K562 (cell line): ENCODE data around the gene UCHL5. TPM values are rescaled to one million over a fixed set of nuclear protein-coding genes. Genes with fewer than 3 reads are reported as not detected.

Source experiments
- EP400 ChIP-seq: fragments of 450-650 bp; IDR thresholded peaks from 2 replicates; pipeline ENCODE4 v1.6.1; 2017; ENCODE audit warnings: antibody characterized with exemption, mild to moderate bottlenecking, moderate library complexity
- ETV1 ChIP-seq: fragments of 450-650 bp; conservative IDR thresholded peaks from 2 replicates; pipeline ENCODE4 v1.6.1; 2016; ENCODE audit warnings: missing genetic modification characterization, control low read depth, low read depth, missing compliant biosample characterization
- KDM1A ChIP-seq, 2 experiments: fragments of 450-650 bp; IDR thresholded peaks; 2 replicates each; pipeline ENCODE4 v1.6.1; 2016; ENCODE audit warnings: mild to moderate bottlenecking in 2 of 2
- KLF16 ChIP-seq: IDR thresholded peaks from 2 replicates; pipeline ENCODE4 v1.6.1; 2016; ENCODE audit warnings: antibody characterized with exemption
- NR4A1 ChIP-seq, 2 experiments: fragments of 250-450 bp in 1 of 2; fragments of 450-650 bp in 1 of 2; sonication (Bioruptor Pico) in 1 of 2; IDR thresholded peaks; 2 replicates each; pipeline versions ENCODE4 v1.4.0 to v1.6.1; 2016 to 2020; ENCODE audit warnings: mild to moderate bottlenecking in 2 of 2, missing compliant biosample characterization in 1 of 2, missing genetic modification characterization in 1 of 2, moderate library complexity in 1 of 2
- ZNF143 ChIP-seq: sonication (generic); formaldehyde crosslinking; IDR thresholded peaks from 2 replicates; pipeline ENCODE4 v1.9.0; 2022; ENCODE audit warnings: mild to moderate bottlenecking, missing genetic modification reagents
- polyA plus RNA-seq, 8 experiments: library from polyadenylated mRNA; depleted of rRNA in 4 of 8; stranded (reverse) in 5 of 8; unstranded in 3 of 8; fragments of >200 nt; fragmentation: Nextera tagmentation in 2 of 8; fragmentation: Illumina TruSeq in 1 of 8; extraction: Ambion mirVana in 2 of 8; extraction: Trizol in 1 of 8; gene quantifications; 2 replicates each; pipeline versions ENCODE4 v1.2.1 to v1.2.3, GENCODE V29; 2011 to 2014; ENCODE audit warnings: inconsistent platforms in 1 of 8, missing spikeins in 1 of 8
- total RNA-seq, 7 experiments: library from RNA; depleted of rRNA in 6 of 7; stranded (reverse); fragments of >200 nt in 6 of 7; fragmentation: Illumina TruSeq in 2 of 7; extraction: Trizol in 2 of 7; gene quantifications; 2 replicates each; pipeline versions ENCODE4 v1.2.1 to v1.2.3, GENCODE V29; 2011 to 2021; ENCODE audit warnings: low replicate concordance in 1 of 7
- TF ChIP-seq, protein P1 (sequence below): fragments of 450-650 bp; IDR thresholded peaks from 2 replicates; pipeline ENCODE4 v1.6.1; 2017; ENCODE audit warnings: mild to moderate bottlenecking, moderate library complexity
- TF ChIP-seq, protein P2 (sequence below): fragments of 450-650 bp; IDR thresholded peaks from 2 replicates; pipeline ENCODE4 v1.6.1; 2017; ENCODE audit warnings: antibody characterized with exemption, mild to moderate bottlenecking
- TF ChIP-seq, protein P3 (sequence below): fragments of 200-400 bp; formaldehyde crosslinking; IDR thresholded peaks from 2 replicates; pipeline ENCODE4 v1.6.1; 2017; ENCODE audit warnings: mild to moderate bottlenecking, low read depth, low read length, moderate library complexity
- TF ChIP-seq, protein P4 (sequence below): fragments of 450-650 bp; formaldehyde crosslinking; IDR thresholded peaks from 2 replicates; pipeline ENCODE4 v1.4.0; 2022; ENCODE audit warnings: missing genetic modification characterization
- TF ChIP-seq, protein P5 (sequence below): sonication (generic); formaldehyde crosslinking; IDR thresholded peaks from 2 replicates; pipeline ENCODE4 v1.8.0; 2022; ENCODE audit warnings: missing genetic modification reagents, mild to moderate bottlenecking, borderline replicate concordance
- TF ChIP-seq, protein P6 (sequence below): sonication (generic); formaldehyde crosslinking; IDR thresholded peaks from 2 replicates; pipeline ENCODE4 v1.8.0; 2023; ENCODE audit warnings: mild to moderate bottlenecking, missing genetic modification reagents

Gene UCHL5
- total and polyA plus RNA-seq, 9 of the 15 experiments (the other 6 are each of a cell fraction or from before 2014, with no cell fraction given): 61.0 to 206 (median 122) TPM

DNA sequence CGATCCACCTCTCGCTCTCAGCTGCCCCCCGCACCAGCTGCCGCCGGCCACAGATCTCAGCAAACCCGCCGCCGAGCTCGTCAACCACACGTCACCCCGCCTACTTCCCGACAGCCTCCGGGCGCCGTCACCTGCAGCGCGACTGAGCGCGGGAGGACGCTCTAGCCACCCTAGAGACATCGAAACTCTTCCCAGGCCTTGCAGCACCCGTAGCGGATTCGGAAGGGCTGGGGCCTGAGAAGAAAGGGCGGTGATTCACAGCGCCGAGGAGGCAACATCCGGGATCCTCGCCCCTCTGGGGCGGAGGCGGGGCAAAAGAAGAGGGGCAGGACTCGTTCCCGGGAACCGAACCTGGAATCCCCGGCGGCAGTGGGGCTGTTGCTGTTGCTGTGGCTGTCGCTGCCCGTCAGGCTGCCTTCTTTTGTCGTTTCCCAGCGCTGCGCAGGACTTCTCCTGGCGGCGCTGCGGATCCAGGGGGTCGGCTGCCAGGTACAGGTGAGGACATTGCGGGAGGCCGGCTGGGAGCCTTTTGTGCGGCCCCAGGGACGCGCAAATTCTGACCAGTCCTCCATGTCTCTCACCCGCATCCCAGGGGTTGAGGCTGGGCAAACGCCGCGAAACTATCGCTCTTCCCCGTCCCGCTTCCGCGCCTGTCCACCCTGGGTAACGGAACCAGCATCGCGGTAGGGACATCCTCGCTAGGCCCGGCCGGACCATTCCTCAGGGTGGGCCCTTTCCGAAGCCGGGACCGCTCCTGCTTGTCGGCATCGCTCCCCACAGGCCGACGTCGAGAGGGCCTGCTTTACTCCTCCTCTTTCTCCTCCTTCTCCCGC lies at the start of gene UCHL5, which contains the start of gene RO60 (continued):
- TF ChIP-seq ETV1 (tag): peak; percentile 74
- TF ChIP-seq, protein P1, sequence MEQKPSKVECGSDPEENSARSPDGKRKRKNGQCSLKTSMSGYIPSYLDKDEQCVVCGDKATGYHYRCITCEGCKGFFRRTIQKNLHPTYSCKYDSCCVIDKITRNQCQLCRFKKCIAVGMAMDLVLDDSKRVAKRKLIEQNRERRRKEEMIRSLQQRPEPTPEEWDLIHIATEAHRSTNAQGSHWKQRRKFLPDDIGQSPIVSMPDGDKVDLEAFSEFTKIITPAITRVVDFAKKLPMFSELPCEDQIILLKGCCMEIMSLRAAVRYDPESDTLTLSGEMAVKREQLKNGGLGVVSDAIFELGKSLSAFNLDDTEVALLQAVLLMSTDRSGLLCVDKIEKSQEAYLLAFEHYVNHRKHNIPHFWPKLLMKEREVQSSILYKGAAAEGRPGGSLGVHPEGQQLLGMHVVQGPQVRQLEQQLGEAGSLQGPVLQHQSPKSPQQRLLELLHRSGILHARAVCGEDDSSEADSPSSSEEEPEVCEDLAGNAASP: no peak
- no peak for TF ChIP-seq KDM1A (IDR thresholded peaks at IDR 0.05)
- TF ChIP-seq EP400: peak; percentile 98
- TF ChIP-seq, protein P2, sequence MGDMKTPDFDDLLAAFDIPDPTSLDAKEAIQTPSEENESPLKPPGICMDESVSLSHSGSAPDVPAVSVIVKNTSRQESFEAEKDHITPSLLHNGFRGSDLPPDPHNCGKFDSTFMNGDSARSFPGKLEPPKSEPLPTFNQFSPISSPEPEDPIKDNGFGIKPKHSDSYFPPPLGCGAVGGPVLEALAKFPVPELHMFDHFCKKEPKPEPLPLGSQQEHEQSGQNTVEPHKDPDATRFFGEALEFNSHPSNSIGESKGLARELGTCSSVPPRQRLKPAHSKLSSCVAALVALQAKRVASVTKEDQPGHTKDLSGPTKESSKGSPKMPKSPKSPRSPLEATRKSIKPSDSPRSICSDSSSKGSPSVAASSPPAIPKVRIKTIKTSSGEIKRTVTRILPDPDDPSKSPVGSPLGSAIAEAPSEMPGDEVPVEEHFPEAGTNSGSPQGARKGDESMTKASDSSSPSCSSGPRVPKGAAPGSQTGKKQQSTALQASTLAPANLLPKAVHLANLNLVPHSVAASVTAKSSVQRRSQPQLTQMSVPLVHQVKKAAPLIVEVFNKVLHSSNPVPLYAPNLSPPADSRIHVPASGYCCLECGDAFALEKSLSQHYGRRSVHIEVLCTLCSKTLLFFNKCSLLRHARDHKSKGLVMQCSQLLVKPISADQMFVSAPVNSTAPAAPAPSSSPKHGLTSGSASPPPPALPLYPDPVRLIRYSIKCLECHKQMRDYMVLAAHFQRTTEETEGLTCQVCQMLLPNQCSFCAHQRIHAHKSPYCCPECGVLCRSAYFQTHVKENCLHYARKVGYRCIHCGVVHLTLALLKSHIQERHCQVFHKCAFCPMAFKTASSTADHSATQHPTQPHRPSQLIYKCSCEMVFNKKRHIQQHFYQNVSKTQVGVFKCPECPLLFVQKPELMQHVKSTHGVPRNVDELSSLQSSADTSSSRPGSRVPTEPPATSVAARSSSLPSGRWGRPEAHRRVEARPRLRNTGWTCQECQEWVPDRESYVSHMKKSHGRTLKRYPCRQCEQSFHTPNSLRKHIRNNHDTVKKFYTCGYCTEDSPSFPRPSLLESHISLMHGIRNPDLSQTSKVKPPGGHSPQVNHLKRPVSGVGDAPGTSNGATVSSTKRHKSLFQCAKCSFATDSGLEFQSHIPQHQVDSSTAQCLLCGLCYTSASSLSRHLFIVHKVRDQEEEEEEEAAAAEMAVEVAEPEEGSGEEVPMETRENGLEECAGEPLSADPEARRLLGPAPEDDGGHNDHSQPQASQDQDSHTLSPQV: no peak; the same call in 1 of the 2 replicates
- TF ChIP-seq, protein P3, sequence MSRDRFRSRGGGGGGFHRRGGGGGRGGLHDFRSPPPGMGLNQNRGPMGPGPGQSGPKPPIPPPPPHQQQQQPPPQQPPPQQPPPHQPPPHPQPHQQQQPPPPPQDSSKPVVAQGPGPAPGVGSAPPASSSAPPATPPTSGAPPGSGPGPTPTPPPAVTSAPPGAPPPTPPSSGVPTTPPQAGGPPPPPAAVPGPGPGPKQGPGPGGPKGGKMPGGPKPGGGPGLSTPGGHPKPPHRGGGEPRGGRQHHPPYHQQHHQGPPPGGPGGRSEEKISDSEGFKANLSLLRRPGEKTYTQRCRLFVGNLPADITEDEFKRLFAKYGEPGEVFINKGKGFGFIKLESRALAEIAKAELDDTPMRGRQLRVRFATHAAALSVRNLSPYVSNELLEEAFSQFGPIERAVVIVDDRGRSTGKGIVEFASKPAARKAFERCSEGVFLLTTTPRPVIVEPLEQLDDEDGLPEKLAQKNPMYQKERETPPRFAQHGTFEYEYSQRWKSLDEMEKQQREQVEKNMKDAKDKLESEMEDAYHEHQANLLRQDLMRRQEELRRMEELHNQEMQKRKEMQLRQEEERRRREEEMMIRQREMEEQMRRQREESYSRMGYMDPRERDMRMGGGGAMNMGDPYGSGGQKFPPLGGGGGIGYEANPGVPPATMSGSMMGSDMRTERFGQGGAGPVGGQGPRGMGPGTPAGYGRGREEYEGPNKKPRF: no peak
- TF ChIP-seq ZNF143 (CRISPR knock-in tag): peak; percentile 87
- TF ChIP-seq, protein P4, sequence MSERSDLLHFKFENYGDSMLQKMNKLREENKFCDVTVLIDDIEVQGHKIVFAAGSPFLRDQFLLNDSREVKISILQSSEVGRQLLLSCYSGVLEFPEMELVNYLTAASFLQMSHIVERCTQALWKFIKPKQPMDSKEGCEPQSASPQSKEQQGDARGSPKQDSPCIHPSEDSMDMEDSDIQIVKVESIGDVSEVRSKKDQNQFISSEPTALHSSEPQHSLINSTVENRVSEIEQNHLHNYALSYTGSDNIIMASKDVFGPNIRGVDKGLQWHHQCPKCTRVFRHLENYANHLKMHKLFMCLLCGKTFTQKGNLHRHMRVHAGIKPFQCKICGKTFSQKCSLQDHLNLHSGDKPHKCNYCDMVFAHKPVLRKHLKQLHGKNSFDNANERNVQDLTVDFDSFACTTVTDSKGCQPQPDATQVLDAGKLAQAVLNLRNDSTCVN: 0 out of 2 replicates have a peak, but pooled peaks have one; percentile 30
- TF ChIP-seq KLF16: peak; percentile 76
- 0 out of 2 replicates have a peak, but pooled peaks have one; percentile 60 for TF ChIP-seq NR4A1 (CRISPR knock-in tag; IDR thresholded peaks at IDR 0.05)
- no peak for TF ChIP-seq NR4A1 (tag; IDR thresholded peaks at IDR 0.05)
- TF ChIP-seq, protein P5, sequence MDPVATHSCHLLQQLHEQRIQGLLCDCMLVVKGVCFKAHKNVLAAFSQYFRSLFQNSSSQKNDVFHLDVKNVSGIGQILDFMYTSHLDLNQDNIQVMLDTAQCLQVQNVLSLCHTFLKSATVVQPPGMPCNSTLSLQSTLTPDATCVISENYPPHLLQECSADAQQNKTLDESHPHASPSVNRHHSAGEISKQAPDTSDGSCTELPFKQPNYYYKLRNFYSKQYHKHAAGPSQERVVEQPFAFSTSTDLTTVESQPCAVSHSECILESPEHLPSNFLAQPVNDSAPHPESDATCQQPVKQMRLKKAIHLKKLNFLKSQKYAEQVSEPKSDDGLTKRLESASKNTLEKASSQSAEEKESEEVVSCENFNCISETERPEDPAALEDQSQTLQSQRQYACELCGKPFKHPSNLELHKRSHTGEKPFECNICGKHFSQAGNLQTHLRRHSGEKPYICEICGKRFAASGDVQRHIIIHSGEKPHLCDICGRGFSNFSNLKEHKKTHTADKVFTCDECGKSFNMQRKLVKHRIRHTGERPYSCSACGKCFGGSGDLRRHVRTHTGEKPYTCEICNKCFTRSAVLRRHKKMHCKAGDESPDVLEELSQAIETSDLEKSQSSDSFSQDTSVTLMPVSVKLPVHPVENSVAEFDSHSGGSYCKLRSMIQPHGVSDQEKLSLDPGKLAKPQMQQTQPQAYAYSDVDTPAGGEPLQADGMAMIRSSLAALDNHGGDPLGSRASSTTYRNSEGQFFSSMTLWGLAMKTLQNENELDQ (CRISPR knock-in tag): peak; percentile 91; the same call in 1 of the 2 replicates
- TF ChIP-seq, protein P6, sequence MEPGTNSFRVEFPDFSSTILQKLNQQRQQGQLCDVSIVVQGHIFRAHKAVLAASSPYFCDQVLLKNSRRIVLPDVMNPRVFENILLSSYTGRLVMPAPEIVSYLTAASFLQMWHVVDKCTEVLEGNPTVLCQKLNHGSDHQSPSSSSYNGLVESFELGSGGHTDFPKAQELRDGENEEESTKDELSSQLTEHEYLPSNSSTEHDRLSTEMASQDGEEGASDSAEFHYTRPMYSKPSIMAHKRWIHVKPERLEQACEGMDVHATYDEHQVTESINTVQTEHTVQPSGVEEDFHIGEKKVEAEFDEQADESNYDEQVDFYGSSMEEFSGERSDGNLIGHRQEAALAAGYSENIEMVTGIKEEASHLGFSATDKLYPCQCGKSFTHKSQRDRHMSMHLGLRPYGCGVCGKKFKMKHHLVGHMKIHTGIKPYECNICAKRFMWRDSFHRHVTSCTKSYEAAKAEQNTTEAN (CRISPR knock-in tag): 0 out of 2 replicates have a peak, but pooled peaks have one; percentile 77
